ENCODE results near the gene PPIE. TPM values are rescaled to one million over a fixed set of nuclear protein-coding genes. Genes with fewer than 3 reads are reported as not detected.

PPIE gene
- total RNA-seq, 1 experiment from 2014 or later = 65.8 TPM

DNA sequence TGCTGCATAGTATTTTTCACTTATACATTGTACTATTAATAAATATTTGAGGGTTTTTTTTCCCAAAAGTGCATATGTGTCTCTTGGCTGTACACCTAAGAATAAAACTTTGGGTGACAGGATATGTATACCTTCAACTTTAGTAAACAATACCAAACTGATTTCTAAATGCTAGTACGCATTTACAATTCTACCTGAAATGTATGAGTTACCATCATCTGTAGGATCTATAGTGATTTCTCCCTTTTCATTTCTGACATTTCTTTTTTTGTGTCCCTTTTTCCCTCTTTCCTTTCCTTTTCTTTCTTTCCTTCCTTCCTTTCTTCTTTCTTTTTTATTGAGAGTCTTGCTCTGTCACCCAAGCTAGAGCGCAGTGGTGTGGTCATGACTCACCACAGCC, 66.7 kb downstream of the PPIE start:
- DNase-seq (ENCODE audit: low read depth) = no peak

DNA sequence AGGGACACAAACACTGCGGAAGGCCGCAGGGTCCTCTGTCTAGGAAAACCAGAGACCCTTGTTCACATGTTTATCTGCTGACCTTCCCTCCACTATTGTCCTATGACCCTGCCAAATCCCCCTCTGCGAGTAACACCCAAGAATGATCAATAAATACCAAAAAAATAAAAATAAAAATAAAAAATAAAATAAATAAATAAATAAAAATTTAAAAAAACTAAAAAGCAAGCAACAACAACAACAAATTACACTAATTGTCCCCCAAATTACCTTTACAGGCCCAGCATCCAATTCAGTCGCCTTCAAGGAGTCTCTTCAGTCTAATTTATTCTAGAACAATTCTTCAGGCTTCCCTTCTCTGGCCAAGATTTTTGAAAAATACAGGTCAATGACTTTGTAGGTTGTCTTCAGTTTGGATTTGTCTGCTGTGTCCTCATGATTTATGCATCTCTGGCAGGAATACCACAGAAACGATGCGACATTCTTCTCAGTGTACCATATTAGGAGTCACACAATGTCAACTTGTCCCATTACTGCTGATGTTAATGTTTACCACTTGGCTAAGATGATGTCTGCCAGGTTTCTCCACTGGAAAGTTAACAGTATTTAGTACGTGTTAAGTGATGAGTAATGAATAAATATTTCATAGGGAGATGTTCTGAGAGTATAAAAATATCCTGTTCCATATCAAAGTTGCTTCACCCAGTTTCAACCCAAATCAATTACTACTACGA, 70.3 kb downstream of the PPIE start:
- no peak for DNase-seq (ENCODE audit: low read depth)

DNA sequence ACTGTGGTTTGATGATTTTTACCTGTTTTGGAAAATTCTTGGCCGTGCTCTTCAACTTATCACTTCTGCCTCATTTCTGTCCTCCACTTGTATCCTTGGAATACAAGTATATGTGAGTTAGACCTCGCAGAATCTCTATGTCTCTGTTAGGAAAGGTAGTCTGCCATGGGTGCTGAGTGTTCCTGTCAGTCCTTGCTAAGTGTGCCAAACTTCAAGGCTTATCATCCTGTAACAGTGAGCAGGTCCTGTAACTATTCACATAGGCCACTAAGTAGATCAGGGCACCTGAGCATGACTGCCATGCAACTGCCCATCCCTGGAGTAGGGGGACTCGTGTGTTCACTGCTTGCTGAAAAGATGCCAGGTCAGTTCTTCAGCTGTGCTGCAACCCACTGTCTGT, 74.2 kb downstream of the PPIE start:
- no peak for DNase-seq (ENCODE audit: low read depth)

Other genes with a start within 250 kb of the PPIE start
- not detected in 2 replicates for gene BMP8A, start 247.2 kb upstream of the PPIE start, total RNA-seq (2014; rRNA removed; shearing (Covaris generic))
- 84.9 and 116 TPM in 2 replicates for gene PABPC4, start 162.1 kb upstream of the PPIE start, total RNA-seq (2014; rRNA removed; shearing (Covaris generic))
- not detected in 2 replicates for gene HEYL, start 99.2 kb upstream of the PPIE start, total RNA-seq (2014; rRNA removed; shearing (Covaris generic))
- not detected in 2 replicates for gene NT5C1A, start 66.8 kb upstream of the PPIE start, total RNA-seq (2014; rRNA removed; shearing (Covaris generic))
- gene HPCAL4, start 47.4 kb upstream of the PPIE start, total RNA-seq (2014; rRNA removed; shearing (Covaris generic)) = 0.10 and 0.12 TPM in 2 replicates
- gene OXCT2, start 32.5 kb downstream of the PPIE start, total RNA-seq (2014; rRNA removed; shearing (Covaris generic)) = 1.9 and 2.6 TPM in 2 replicates
- 2.4 TPM in 2 replicates for gene BMP8B, start 50.0 kb downstream of the PPIE start, total RNA-seq (2014; rRNA removed; shearing (Covaris generic))
- 23.7 and 29.8 TPM in 2 replicates for gene TRIT1, start 144.6 kb downstream of the PPIE start, total RNA-seq (2014; rRNA removed; shearing (Covaris generic))
- gene MYCL, start 163.0 kb downstream of the PPIE start, total RNA-seq (2014; rRNA removed; shearing (Covaris generic)) = 0.10 and 0.12 TPM in 2 replicates
- gene MFSD2A, start 216.3 kb downstream of the PPIE start, total RNA-seq (2014; rRNA removed; shearing (Covaris generic)) = 7.9 and 8.1 TPM in 2 replicates

Data from RPMI7951 (cell line).